Adipocyte (in vitro differentiated cells): Measurements from ENCODE around the gene TOR1AIP2.
A peak's percentile ranks its signal among the peaks of the same experiment; 100 is the strongest.
"Not testable (repeated sequence)": the region's sequence is repeated elsewhere in the genome, so short reads cannot be mapped to it uniquely, and the experiment has no call there.

Experiments
- DNase-seq: peaks from one replicate; pipeline ENCODE4 v3.0.0-alpha.2; 2015; ENCODE audit warnings: low read depth
- H3K27me3 ChIP-seq: replicated peaks from 2 replicates; pipeline ENCODE4 v1.7.0; 2013; ENCODE audit warnings: mild to moderate bottlenecking, low read length, moderate library complexity; ENCODE audit not compliant: control insufficient read depth, insufficient read depth
- H3K36me3 ChIP-seq: 2 replicates; pipeline ENCODE4 v1.7.0; 2013; ENCODE audit warnings: low read length, mild to moderate bottlenecking, moderate library complexity; ENCODE audit not compliant: control insufficient read depth, insufficient read depth, severe bottlenecking
- H3K4me1 ChIP-seq: 2 replicates; pipeline ENCODE4 v1.7.0; 2013; ENCODE audit warnings: mild to moderate bottlenecking, low read length, moderate library complexity; ENCODE audit not compliant: control insufficient read depth, insufficient read depth
- H3K4me3 ChIP-seq: 2 replicates; pipeline ENCODE4 v1.7.0; 2013; ENCODE audit warnings: mild to moderate bottlenecking, low read length, moderate library complexity
- H3K9ac ChIP-seq: 2 replicates; pipeline ENCODE4 v1.7.0; 2013; ENCODE audit warnings: mild to moderate bottlenecking, low read length, moderate library complexity
- H3K9me3 ChIP-seq: 2 replicates; pipeline ENCODE4 v1.7.0; 2013; ENCODE audit warnings: mild to moderate bottlenecking, low read length, moderate library complexity; ENCODE audit not compliant: control insufficient read depth

Gene TOR1AIP2

DNA sequence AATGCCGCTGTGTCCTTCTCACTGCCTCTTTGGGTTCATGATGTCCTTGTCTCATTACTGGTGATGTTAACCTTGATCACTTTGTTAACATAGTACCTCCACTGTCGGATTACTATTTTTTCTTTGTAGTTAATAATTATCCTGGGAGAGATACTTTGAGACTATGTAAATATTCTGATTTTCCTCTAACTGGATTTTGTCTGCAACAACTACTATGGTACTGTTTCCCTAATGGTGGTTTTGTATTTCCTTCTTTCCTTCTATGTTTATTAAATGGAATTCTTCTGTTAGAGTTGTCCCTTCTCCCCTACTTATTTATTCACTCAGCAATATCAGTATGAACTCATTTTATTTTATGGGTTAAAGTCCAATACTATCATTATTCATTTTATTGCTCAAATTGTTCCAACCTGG lies 4.2 kb downstream of the TOR1AIP2 start:
- peaks cover 40% of the 10 kb centered on the region for H3K4me1 ChIP-seq
- H3K27me3 ChIP-seq = no peaks in the 10 kb centered on the region
- no peak overlapping the region for H3K9ac ChIP-seq
- H3K9me3 ChIP-seq = no peaks in the 10 kb centered on the region
- no peak overlapping the region for H3K4me3 ChIP-seq
- peaks cover 30% of the 10 kb centered on the region for H3K36me3 ChIP-seq
- DNase-seq = no peak

GRCh38 chr1:179872558-179872957 lies 5.0 kb downstream of the TOR1AIP2 start:
- Histone ChIP-seq H3K4me3 (no peak overlapping the region), H3K9me3 (no peaks in the 10 kb centered on the region), H3K4me1 (peaks cover 37% of the 10 kb centered on the region), H3K27me3 (no peaks in the 10 kb centered on the region), H3K36me3 (peaks cover 37% of the 10 kb centered on the region), H3K9ac (no peak overlapping the region)
- no peak for DNase-seq

GRCh38 chr1:179871940-179872339 lies 5.7 kb downstream of the TOR1AIP2 start:
- Histone ChIP-seq H3K4me3 (no peak overlapping the region), H3K36me3 (peaks cover 43% of the 10 kb centered on the region), H3K9ac (no peak overlapping the region), H3K27me3 (no peaks in the 10 kb centered on the region), H3K9me3 (no peaks in the 10 kb centered on the region), H3K4me1 (peaks cover 37% of the 10 kb centered on the region)
- no peak for DNase-seq

DNA sequence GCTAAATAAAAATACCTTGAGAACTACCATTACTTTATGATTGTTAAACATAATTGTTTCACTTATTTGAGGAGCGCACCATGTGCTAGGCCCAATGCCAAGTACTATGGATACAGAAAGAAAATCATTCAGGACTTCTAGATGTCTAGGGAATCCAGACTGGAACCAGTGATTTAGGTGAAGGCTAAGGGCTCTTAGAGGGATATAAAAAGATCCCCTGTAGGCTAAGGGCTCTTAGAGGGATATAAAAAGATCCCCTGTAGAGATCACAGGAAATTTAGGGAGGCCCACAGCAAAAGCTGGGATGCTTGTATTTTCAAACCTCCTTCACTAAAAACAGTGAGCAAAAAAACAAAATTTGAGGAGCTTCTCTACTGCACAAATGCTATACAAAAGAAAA lies 6.7 kb downstream of the TOR1AIP2 start:
- Histone ChIP-seq H3K27me3 (no peaks in the 10 kb centered on the region), H3K9ac (no peak overlapping the region), H3K9me3 (no peaks in the 10 kb centered on the region), H3K4me1 (peaks cover 27% of the 10 kb centered on the region), H3K4me3 (no peak overlapping the region), H3K36me3 (peaks cover 51% of the 10 kb centered on the region)
- DNase-seq = no peak

DNA sequence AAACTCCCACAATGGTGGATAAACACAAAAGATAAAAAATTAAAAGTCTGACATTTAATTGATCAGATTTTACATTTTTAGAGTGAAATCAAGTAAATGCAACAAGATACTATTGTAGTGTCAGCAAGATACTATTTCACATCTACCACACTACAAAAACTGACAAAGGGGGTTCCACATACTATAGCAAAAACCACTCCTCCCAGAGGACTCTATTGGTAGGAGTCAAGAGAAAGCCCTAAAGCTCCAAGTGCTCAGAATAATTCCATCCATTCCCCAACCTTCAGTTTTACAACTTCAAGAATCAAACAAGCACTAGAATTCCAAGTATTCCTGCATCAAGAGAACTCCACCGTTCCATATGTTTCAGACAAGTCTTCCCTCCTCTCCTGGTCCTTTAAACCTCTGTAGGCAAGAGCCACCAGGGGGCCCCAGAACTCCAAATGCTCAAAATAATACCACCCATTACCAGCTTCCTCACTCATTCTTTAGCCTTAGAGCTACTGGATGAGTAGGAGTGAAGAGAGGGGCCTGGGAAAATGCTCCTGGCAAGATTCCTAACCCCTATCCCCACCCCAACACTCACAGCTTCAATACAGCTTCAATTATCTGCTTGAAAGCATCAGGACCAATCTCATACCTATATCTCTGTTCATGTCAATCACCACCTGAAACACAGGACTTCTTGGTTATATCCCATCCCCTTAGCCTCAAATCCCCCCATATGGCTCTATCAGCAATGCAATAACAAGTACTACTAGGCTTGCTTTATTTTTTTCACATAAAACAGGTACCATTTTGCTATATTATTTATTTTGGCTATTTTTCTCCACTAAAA lies 9.9 kb downstream of the TOR1AIP2 start:
- peaks cover 57% of the 10 kb centered on the region for H3K36me3 ChIP-seq
- H3K27me3 ChIP-seq = no peaks in the 10 kb centered on the region
- peaks cover 13% of the 10 kb centered on the region for H3K4me1 ChIP-seq
- no peak overlapping the region for H3K4me3 ChIP-seq
- DNase-seq = peak; percentile 78
- H3K9ac ChIP-seq = no peak overlapping the region
- no peaks in the 10 kb centered on the region for H3K9me3 ChIP-seq

DNA sequence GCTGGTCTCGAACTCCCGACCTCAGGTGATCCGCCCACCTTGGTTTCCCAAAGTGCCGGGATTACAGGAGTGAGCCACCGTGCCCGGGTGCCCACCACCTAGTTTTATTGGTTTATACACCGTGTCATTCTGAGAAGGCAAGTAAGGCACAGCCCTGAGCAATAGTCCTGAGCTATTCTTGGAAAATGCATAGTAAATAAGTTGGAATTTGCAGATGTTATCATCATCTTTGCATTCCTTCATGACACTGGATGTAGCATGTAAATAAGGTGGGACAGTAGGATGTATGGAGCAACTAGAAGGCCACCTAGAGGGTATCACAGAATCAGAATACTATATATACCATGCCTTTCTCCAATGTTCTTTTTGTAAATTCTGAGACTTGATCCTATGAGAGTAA lies 11.0 kb downstream of the TOR1AIP2 start:
- Histone ChIP-seq H3K9me3 (no peaks in the 10 kb centered on the region), H3K4me3 (no peak overlapping the region), H3K4me1 (peaks cover 6% of the 10 kb centered on the region), H3K9ac (no peak overlapping the region), H3K36me3 (peaks cover 54% of the 10 kb centered on the region), H3K27me3 (no peaks in the 10 kb centered on the region)
- peak; percentile 4 for DNase-seq

- H3K36me3 ChIP-seq = peaks cover 64% of the 10 kb centered on the region
- no peaks in the 10 kb centered on the region for H3K9me3 ChIP-seq
- H3K9ac ChIP-seq = no peak overlapping the region
- no peak for DNase-seq
- no peaks in the 10 kb centered on the region for H3K4me1 ChIP-seq
- no peak overlapping the region for H3K4me3 ChIP-seq
- no peaks in the 10 kb centered on the region for H3K27me3 ChIP-seq
Observed at GRCh38 chr1:179865377-179865776, 12.2 kb downstream of the TOR1AIP2 start.

GRCh38 chr1:179860652-179861051 lies 17.0 kb downstream of the TOR1AIP2 start:
- H3K27me3 ChIP-seq = no peaks in the 10 kb centered on the region
- no peaks in the 10 kb centered on the region for H3K9me3 ChIP-seq
- H3K9ac ChIP-seq = no peak overlapping the region
- peaks cover 70% of the 10 kb centered on the region for H3K36me3 ChIP-seq
- DNase-seq = no peak
- no peaks in the 10 kb centered on the region for H3K4me1 ChIP-seq
- H3K4me3 ChIP-seq = no peak overlapping the region

DNA sequence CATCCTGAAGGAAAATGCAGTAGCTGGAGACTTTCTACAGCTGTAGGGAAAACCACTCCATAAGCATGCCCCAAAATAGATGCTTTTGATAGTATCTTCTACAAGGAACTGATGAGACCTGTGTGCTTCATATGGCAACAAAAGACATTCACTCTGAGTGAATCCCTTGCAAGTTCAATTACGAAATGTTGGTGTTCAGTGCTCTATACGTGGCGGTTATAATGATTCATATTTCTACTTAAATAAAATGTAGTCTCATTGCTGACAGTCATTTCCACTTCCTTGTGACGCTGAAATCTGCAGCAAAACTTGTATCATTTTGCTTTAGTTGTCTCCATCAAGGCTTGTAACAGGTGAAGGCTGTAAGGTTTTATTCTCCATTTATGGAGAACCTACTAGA lies 20.6 kb downstream of the TOR1AIP2 start:
- Histone ChIP-seq H3K36me3 (peaks cover 68% of the 10 kb centered on the region), H3K9me3 (no peaks in the 10 kb centered on the region), H3K9ac (no peak overlapping the region), H3K27me3 (no peaks in the 10 kb centered on the region), H3K4me1 (no peaks in the 10 kb centered on the region), H3K4me3 (no peak overlapping the region)
- no peak for DNase-seq

DNA sequence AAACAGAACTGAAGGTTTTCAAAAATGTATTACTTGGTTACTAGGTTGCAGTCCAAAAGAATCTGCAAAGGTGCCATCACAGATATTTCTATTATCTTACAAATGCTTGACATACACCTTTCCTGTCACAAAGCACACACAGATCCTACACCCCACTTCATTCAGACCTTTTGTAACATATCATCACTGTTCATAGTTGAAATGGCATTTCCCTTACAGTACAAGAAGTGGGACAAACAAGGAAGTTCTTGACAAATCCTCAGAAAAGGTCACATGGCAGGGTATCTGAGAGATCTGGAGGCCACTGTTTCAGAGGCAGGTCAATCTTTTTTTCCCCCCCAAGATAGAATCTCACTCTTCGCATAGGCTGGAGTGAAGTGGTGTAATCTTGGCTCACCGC lies 21.3 kb downstream of the TOR1AIP2 start:
- Histone ChIP-seq H3K4me1 (no peaks in the 10 kb centered on the region), H3K9ac (no peak overlapping the region), H3K4me3 (no peak overlapping the region), H3K27me3 (no peaks in the 10 kb centered on the region), H3K36me3 (peaks cover 69% of the 10 kb centered on the region), H3K9me3 (no peaks in the 10 kb centered on the region)
- no peak for DNase-seq

GRCh38 chr1:179855831-179856230 lies 21.8 kb downstream of the TOR1AIP2 start:
- H3K9ac ChIP-seq, DNase-seq, H3K4me1 ChIP-seq, H3K9me3 ChIP-seq, H3K27me3 ChIP-seq, H3K4me3 ChIP-seq: not testable (repeated sequence)
- peaks cover 70% of the 10 kb centered on the region for H3K36me3 ChIP-seq

DNA sequence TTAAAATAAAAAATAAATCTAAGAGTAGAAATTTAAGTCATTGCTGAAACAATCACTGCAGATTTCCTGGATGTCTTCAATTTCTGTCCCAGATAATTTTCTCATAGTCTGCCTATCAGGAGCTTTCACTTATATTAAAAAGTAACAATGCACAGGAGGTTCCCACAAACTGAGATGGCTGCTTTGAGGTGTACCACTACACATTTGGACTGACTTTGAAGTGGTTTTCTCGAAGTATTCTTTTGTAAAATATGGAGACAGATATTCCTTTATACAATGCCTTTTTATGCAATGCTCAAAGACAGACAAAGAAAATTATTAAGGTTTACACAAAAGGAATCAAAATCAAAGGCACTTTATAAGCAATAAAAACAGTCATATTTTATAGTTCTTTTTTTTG lies 24.5 kb downstream of the TOR1AIP2 start:
- Histone ChIP-seq H3K9me3 (no peaks in the 10 kb centered on the region), H3K9ac (no peak overlapping the region), H3K4me3 (no peak overlapping the region), H3K27me3 (no peaks in the 10 kb centered on the region), H3K4me1 (no peaks in the 10 kb centered on the region), H3K36me3 (peaks cover 83% of the 10 kb centered on the region)
- no peak for DNase-seq
